Esophagus muscularis mucosa (tissue), 4 donors: ENCODE measurements around the gene PRAME.

Source experiments
- CTCF ChIP-seq, 3 experiments: fragments of 200-600 bp in 2 of 3; fragments of 450-650 bp in 1 of 3; sonication (generic) in 2 of 3; IDR thresholded peaks; one replicate each; pipeline ENCODE4 v1.5.1; 2017 to 2019; ENCODE audit warnings: antibody characterized with exemption in 3 of 3, mild to moderate bottlenecking in 2 of 3, moderate library complexity in 1 of 3
- EP300 ChIP-seq: sonication (generic); formaldehyde crosslinking; IDR thresholded peaks from one replicate; pipeline ENCODE4 v1.6.1; 2017; ENCODE audit warnings: antibody characterized with exemption
- POLR2A ChIP-seq: fragments of 450-650 bp; IDR thresholded peaks from one replicate; pipeline ENCODE4 v1.6.1; 2017; ENCODE audit warnings: antibody characterized with exemption, moderate library complexity, mild to moderate bottlenecking, low read depth
- POLR2AphosphoS5 ChIP-seq, 2 donors: sonication (generic); formaldehyde crosslinking; IDR thresholded peaks; one replicate each; pipeline ENCODE4 v1.6.1; 2017; ENCODE audit warnings: antibody characterized with exemption in 2 of 2

GRCh38 chr22:22535662-22536061 lies 23.4 kb downstream of the PRAME start:
- TF ChIP-seq POLR2A, result no peak
- TF ChIP-seq CTCF (IDR thresholded peaks at IDR 0.05), result no peak
- TF ChIP-seq EP300, result no peak
- TF ChIP-seq POLR2AphosphoS5 (IDR thresholded peaks at IDR 0.05), result no peak
